Measurements from ENCODE around the gene CLCN7. TPM values are rescaled to one million over a fixed set of nuclear protein-coding genes. Genes with fewer than 3 reads are reported as not detected.

Gene CLCN7
- total RNA-seq, 1 experiment from 2014 or later: 70.0 TPM

GRCh38 chr16:1437606-1438005, 37.2 kb downstream of the CLCN7 start:
- no peak for DNase-seq
- H2AFZ ChIP-seq (ENCODE audit: low read length): no peak overlapping the region

More at GRCh38 chr16:1437606-1438005, 37.2 kb downstream of the CLCN7 start:
- no peak overlapping the region for H3T11ph ChIP-seq (ENCODE audit: low read length)
- H3K23me2 ChIP-seq (ENCODE audit: insufficient read length, low read depth, low read length, poor library complexity, severe bottlenecking): no peaks in the 10 kb centered on the region
- H2BK20ac ChIP-seq (ENCODE audit: low read depth, low read length, poor library complexity, severe bottlenecking): no peak overlapping the region
- Mint-ChIP-seq H3K27me3 (ENCODE audit: low read depth) (no peaks in the 10 kb centered on the region), H3K4me1 (no peaks in the 10 kb centered on the region; a peak in 1 of 4 replicates), H3K4me3 (no peak overlapping the region), H3K9me3 (no peaks in the 10 kb centered on the region), H3K36me3 (ENCODE audit: insufficient read depth in 1 of 3, low read depth in 3 of 3) (no peaks in the 10 kb centered on the region), H3K27ac (no peak overlapping the region)
- no peak overlapping the region for H3K18ac ChIP-seq (ENCODE audit: insufficient read length, low read depth, low read length)
- H3K79me2 ChIP-seq (ENCODE audit: insufficient read depth, low read length): no peaks in the 10 kb centered on the region
- H4K91ac ChIP-seq (ENCODE audit: insufficient read length, low read depth, low read length): no peak overlapping the region
- H2BK12ac ChIP-seq (ENCODE audit: insufficient read length, low read depth, low read length): no peak overlapping the region
- H3K27ac ChIP-seq (ENCODE audit: insufficient read length, low read depth, low read length): no peak overlapping the region
- H4K20me1 ChIP-seq (ENCODE audit: control insufficient read depth, insufficient read depth, insufficient read length): no peaks in the 10 kb centered on the region
- no peak overlapping the region for H3K14ac ChIP-seq (ENCODE audit: insufficient read depth, low read length)
- H2BK120ac ChIP-seq (ENCODE audit: low read depth, low read length, poor library complexity, severe bottlenecking): no peak overlapping the region
- no CpG with 5 or more reads among the region's 22 CpGs for WGBS (ENCODE audit: extremely low coverage, insufficient read length, low lambda C conversion rate)
- no peak for TF ChIP-seq CTCF (conservative IDR thresholded peaks at IDR 0.05)
- no peak overlapping the region for H3K4me2 ChIP-seq (ENCODE audit: insufficient read depth, insufficient read length, low read length)
- no peak overlapping the region for H2BK5ac ChIP-seq (ENCODE audit: insufficient read length, low read length)
- H3K9me3 ChIP-seq (ENCODE audit: control insufficient read depth, low read depth, low read length): no peaks in the 10 kb centered on the region
- H3K4ac ChIP-seq (ENCODE audit: low read depth, low read length): no peak overlapping the region
- no peak overlapping the region for H2BK15ac ChIP-seq (ENCODE audit: low read depth, low read length)
- H3K56ac ChIP-seq (ENCODE audit: insufficient read length, low read depth, low read length): no peak overlapping the region
- no peak overlapping the region for H2AK5ac ChIP-seq (ENCODE audit: insufficient read length, low read length)
- no peak overlapping the region for H4K8ac ChIP-seq (replicated peaks; ENCODE audit: insufficient read length, low read depth, low read length)
- H4K5ac ChIP-seq (ENCODE audit: insufficient read length, low read depth, low read length): no peak overlapping the region
- no peaks in the 10 kb centered on the region for H3K27me3 ChIP-seq (ENCODE audit: insufficient read depth, low read length)
- H3K4me1 ChIP-seq (ENCODE audit: insufficient read depth, low read length): no peaks in the 10 kb centered on the region
- H3K23ac ChIP-seq (ENCODE audit: insufficient read length, low read depth, low read length): no peak overlapping the region
- H3K9ac ChIP-seq (ENCODE audit: extremely low read depth, insufficient read length, low read length): no peak overlapping the region
- no peaks in the 10 kb centered on the region for H3K79me1 ChIP-seq (ENCODE audit: insufficient read depth, low read depth, low read length, poor library complexity, severe bottlenecking)
